ENCODE results near the gene METAP1D.

Gene METAP1D

DNA sequence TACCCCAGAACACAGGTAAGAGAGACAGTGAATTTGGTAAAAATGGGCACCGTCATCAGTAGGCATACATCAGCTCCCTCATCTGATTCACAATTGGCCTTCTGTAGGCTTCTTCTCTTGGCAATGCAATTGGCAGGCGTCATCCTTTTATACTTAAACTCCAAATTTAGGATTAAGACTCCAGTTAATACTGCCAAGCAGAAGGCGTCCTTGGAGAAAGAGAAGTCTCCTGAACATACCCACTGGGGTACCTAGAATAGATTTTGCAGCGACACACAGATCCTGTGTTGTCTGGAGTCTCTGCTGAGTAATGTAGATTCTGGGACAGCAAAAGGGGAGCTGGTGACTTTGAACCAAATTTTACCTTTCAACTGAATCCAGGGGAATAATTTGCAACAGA, 592 bp upstream of the METAP1D start:
- no peak for DNase-seq

DNA sequence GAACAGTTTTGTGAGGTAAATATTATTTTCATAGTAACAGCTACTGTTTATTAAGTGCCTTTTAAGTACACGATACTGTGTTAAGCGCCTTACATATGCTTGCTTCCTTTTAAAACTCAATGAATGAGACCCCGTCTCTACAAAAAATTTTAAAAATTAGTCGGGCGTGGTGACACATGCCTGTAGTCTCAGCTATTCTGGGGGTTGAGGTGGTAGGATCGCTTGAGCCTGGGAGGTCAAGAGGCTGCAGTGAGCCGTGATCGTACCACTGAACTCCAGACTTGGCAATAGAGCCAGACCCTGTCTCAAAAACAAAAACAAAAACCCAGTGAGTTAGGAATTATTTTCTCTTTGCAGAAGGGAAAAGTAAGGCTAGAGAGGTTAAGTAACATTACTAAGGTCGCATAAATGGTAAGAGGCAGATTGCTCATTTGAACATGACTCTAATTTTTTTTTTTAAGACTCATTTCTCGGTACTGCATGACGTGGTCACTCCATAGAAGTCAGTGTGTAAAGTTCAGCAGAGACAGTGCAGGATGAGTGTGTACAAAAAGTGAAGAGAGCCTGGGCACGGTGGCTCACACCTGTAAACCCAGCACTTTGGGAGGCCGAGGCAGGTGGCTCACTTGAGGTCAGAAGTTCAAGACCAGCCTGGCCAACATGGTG, 1.1 kb downstream of the METAP1D start:
- DNase-seq: no peak

DNA sequence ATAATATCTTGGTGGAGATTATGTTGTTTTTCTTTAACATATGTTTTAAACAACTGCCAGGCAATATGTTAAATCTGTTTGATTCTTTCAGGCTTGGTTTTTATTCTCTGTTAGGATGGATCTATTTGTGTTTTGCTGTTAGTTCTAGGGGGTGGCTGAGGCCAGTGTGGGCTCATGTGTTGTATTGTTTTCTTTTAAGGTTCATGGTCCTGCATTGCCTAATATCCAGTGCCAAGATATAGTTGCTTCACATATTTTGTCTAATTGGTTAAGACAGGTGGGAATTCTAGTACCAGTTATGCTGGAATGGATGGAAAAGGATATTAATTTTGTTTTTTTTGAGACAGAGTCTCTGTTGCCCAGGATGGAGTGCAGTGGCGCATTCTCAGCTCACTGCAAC, 7.6 kb downstream of the METAP1D start:
- DNase-seq: no peak

DNA sequence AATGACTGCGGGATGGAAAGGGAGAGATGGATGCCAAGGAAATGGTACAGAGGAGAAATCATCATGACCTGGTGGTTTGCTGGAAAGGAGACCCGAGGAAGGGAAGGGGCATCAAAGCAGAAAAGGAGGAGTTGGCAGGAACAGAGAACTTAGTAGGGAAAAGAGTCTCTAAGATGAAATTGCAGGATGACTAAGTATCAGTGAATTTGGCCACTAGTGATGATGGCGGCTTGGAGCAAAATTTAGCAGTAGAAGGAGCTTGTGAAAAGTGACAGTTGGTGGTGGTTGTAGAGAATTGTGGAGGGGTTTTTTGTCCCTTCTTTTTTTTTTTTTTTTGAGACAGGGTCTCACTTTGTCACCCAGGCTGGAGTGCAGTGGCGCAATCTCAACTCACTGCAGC, 10.1 kb downstream of the METAP1D start:
- no peak for DNase-seq

DNA sequence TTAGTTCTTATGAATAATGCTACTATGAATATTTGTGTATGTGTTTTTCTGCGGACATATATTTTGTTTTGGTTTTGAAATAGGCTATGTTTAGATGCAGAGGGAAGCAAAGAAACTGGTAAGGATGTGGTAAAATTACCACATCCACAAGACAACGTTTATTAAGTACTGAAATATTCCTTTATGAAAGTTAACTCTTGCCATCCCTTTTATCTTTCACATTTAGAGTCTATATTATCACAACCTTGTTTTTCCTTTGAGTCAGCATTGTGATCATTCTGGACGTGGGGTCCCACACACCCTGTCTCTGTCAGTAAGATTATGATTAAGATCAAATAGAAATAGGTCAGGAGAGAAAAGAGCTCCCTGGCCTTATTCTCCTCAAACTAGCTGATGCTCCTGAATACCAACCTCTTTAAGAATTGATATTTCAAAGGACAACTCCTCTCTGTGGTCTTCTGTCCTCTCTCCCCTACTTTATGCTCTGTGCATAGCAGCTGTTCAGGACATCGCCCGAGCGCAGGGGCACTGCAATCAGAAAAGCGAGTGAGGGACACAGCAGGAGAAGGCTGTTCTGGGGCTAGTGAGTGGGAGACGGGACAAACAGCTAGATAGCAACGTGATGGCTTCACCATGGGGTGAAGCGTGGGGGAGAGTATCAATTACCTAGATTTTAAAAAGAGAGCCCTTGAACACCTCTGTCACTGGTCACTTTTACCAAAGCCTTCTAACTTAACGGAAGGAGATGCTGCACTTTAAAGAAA, 12.2 kb downstream of the METAP1D start:
- DNase-seq: no peak

DNA sequence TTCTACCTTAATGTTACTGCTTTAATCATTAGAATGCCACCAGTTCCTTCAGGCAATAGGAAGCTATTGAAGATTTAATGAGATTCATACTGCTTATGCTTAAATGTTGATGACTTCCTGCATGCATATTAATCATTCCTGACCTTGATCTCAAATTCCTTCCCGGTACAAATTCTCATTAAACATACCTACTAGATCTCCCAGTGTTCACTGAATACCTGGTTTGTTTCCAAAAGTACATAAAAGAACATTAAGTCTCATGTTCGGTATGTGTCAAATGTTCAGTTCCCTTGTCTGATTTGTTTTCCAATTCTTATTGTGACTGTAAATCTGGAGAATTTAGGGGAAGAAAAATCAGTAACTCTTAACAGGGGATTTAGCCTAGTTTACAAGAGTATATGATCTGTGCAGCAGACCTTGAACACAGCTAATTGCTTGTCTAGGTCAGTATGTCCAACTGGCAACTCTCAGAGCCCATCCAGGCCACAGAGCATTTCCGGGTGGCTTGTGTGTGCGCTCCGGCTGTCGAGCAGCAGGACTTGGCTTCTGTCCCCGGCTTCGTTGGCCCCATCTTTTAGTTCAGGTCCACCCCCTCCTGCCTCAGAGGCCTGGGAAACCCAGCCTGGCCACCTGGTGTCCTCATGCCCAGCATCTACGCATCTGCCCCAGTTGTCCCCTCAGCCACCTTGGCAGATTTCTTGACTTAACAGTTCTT, 13.1 kb downstream of the METAP1D start:
- DNase-seq: no peak

DNA sequence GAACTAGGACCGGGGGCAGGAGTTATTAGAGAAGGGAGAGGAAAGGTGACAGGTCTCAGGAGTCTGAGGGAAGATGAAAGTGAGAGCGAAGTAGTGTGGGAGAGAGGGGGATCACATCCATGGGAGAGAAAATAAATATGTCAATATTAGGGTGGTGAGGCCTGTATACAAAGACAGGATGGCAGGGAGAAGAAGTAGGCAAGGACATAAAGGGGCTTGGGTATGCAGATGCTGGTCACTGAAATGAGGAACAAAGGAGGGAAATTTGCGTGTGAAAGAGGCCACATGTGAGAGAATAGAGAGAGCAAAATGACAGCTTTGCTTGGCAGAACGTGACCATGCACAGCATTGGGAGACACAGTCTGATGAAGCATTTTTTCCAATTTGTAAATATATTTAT, 13.6 kb downstream of the METAP1D start:
- DNase-seq: no peak

DNA sequence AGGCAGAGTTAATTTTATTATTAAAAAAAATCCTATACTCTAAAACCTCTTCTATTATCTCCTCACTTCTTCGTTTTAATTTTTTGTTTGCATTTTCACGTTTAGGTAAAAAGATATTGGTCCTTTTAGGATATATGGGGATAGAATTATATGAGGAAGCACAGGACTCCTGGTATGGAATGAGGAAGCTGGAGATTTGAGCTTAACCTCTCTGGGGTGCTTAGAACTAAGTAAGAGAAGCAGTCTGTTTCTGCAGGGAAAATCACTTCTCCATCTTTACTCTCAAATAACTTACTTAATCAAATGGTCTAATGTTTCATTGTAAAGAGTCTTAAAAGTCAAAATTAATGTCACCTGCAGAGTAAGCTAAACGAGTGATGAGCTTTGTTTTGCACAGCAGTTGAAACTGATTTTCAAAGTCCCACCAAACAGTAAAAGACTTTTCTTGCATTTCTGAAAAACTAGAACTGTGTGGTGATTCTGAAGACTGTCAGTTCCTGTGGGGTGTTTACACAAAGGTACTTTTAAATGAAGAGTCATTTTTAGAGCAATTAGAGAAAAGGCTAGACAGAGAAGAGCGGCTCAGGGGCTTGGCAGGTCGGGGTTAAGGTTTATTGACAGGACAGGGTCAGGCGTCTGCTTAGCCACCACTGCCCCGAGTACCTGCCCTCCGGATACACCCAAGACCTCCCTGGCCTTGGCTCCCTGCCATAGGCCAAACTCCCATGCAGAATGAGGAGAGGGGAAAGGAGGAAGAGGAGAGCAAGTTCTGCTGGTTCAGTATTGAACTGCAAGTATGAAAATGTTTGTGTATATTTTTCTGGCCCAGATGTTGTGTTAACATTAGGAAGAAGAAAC, 21.6 kb downstream of the METAP1D start:
- DNase-seq: no peak

DNA sequence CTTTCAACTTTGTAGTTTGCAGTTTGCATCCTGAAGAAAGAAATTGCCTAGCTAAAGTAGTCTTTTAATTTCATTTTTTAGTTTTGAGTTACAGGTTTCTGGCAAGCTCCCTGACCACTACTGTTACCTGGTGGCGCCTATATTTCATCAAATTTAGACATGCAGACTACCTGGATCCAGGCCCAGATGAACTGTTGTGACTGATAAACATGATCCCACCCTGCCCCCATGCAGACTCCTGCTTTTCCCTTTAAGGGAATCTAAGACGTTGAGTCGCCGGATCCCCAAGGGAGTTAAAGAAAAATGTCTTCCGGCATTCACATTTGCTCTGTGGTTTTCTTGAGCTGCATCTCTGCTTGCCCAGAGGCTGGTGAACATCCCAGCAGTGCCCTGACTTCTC, 22.2 kb downstream of the METAP1D start:
- no peak for DNase-seq

DNA sequence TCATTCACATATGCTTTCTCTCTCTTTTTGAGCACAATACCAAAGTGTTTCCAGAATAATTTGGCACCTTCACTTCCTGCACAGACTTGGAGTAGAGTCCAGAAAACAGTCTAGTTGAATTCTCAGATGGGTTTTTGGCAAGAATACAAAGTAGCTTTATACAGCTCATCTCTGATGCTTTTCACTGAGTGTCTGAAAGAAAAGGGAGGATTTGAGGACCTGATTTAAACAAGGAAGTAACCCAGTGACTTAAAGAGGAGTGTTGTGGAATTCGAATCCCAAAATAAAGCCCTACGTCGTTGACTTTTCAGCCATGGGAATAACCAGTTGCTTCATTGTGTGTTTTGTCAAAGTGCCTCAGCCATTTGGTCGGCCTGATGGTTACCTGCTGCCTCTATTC, 31.8 kb downstream of the METAP1D start:
- no peak for DNase-seq

DNA sequence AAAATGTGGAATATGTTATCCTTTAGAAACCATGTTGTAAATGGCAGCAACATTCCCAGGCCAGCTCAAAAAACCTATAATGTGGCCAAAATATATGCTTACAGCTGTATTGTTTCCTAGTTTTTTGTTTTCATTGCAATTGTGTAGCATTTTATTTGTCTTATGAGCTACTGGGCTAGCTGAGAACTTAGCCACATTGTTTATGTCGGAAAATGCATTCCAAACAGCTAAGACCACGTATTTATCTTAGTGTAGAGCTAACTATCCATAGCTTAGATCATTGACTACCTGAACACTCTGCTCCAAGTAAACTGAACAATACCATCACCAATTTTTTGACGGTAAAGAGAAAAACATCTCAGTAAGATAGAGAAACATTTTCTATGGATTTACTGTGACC, 38.4 kb downstream of the METAP1D start:
- no peak for DNase-seq

DNA sequence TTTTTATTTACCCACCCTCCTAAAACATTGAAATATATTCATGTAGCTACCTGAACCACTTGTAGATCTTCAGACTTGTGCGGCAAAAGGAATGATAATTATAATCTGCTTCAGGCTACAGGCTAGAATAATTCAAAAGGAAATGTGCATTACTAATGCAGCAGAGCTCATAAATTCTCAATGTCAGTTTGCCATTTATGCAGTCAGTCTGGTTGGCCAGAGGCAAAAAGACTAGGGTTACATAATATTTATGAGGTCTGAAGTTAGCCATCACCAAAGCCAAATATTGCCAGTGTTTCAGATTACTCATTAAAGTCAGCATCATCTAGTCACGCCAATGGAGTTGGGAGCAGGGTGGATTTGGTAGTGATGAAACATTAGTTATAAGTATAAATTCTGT, 38.9 kb downstream of the METAP1D start:
- DNase-seq: no peak

DNA sequence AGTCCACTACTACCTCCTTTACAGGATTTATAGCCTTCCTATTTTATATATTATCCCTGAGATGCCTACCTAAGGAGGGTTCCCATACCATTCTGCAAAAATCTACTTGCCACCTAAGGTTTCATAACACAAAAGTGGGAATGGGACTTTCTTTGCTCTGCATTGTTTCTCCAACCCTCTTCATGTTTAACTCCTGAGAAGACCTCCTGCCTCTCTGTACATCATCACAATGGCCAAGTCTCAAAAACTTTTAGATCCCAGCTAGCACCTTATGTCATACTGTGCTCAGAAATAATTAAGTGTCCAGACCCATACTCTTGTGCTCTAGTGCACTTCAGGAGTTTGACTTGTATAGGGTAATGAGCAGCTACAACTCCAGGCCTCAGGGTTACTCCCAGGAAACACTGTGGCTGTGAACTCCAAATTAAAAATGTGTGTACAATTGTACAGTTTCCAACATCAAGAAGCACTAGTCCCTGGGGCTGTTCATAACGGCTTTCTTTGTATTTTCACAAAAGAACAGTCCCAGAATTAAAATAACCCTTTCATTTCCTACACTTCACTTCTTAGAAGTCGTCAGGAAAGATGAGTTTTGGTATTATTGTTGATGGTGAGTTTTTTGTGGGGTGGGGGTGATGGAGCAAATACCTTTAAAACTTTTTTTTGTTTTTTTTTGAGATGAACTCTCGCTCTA, 39.4 kb downstream of the METAP1D start:
- no peak for DNase-seq

DNA sequence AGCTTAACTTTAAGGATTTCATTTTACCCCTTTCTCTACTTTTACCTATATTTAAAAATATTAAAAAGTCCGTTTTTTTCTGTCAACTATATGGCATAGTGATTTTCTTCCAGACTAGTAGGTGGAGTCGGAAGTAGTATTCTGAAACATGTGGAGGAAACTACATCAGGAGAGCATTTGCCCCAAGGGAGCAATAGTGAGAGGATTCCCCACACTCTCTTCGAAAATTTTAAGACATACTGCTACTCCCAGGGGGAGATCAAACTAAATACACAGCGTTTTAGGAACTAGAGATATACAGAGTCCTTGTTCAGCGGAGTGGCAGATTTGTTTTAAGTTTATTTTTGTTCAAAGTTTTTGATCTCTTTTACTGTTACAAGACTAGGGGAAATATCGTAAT, 40.6 kb downstream of the METAP1D start:
- no peak for DNase-seq

DNA sequence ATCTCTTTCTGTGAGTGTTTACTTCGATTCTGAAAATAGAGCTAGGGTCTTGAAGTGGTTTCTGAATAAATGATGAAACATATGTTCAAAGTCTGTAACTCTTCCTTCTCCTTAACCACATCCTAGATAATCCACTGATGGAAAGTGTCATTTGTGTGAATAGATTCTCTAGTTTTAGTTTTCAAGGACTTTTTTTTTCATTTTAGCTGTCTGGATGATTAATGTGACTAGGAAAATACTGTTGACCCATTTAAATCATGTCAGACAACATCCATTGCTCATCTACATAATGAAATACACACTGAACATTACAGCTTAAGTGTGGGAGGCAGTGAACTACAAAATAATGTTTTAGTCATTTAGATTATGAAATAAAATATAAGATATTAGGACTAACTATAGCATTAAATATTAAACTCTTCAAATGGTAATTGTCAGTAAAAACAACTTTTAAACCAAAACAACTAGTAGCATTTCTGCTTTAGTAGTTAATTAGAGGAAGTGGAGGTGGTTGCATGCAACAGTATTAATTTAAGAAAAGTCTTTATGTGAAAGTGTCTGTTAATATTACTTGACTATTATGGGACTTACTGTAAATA, 46.4 kb downstream of the METAP1D start:
- DNase-seq: no peak

DNA sequence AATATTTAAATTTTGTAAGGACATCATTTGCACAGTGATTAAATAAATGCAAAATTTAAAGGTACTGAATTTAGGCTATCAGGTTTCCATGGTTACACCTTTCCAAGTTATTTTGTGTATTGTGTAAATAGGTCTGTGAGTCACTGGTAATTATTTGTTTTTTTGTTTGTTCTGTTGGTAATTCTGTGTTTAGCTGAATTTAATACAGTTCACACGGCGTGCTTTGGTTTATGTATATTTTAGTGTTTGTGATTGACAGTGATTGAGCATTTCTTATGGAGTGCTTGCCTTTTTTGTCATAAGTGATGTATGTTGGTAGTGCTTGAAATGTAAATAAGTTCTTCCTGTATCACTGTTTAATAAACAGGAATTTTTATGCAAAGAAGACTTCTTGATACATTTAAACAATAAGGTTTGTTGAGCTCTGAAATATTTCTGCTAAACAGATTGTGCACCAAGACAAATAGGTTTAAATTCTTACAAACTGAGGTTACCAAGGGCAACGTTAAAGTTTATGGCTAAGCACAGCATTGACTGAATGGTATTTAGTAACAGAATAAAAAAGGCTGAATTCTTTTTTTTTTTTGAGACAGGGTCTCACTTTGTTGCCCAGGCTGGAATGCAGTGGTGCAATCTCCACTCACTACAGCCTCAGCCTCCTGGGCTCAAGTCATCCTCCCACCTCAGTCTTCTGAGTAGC, 47.3 kb downstream of the METAP1D start:
- DNase-seq: no peak

DNA sequence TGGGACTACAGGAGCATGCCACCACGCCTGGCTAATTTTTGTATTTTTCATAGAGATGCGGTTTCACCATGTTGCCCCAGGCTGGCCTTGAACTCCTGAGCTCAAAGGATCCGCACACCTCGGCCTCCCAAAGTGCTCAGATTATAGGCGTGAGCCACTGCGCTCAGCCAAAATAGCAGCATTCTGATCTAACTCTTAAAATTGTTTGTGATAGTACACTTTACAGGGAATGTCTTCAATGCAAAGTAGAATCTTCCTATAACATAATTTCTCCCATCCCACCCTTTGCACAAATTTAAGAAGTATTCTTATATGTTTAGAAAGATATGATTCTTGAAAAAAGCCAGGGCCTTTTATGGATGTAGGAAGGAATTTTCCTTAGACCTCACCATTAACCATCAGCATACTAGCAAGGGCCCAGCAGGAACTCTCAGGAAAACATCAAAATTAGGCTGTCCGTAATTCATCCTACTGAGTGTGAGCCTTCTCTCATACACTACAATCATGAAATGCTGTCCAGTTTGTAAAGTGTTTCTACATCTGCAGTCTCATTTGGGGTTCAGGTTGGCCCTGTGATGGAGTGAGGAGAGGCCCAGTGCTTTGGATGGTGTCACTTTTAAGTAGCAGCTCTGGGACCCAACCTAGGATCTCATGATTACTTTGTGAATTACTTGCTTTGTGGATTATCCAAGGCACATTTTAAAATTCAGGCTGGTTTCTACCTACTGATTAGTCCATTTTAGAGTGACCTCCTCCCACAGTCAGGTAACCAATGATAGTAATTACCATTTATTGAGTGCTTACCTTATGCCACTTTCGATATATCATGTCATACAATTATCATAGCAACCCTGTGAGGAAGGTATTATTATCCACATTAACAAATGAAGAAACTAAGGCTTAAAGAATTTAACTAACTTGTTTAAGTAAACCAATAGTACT, 48.1 kb downstream of the METAP1D start:
- DNase-seq: no peak

DNA sequence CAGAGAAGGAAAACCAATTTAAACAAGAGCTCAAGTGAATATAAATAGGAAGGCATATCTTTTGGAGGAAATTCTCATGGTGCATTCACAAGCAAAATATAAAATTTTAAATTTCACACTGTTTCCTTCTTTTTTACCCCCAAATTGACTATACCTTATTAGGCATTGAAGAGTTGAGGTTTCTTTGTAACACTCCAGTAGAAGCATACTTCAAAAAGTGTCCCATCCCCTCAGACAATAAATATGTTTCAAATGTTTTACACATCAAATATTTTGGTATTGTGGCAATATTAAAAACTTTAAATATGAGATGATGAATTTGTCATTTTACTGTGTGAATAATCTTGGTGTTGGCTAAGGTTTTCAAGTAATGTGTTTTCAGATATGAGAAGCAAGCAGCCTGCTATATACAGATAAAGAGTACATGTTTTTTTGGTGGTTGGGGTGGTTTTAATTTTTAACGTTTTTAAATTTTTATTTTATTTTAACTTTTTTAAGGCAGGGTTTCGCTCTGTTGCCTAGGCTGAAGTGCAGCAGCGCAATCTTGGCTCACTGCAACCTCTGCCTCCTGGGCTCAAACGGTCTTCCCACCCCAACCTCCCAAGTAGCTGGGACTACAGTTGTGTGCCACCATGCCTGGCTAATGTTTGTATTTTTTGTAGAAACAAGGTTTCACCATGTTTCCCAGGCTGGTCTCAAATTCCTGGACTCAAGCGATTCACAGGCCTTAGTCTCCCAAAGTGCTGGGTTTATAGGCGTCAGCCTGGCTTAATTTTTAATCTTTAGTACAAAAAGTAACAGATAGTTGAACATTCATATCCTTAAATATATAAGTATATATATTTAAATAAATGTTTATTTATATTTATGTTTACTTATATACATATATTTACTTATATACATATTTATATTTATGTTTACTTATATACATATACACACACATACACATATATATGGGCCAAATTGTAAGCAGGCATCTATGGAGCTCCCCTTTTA, 49.1 kb downstream of the METAP1D start:
- DNase-seq: no peak

DNA sequence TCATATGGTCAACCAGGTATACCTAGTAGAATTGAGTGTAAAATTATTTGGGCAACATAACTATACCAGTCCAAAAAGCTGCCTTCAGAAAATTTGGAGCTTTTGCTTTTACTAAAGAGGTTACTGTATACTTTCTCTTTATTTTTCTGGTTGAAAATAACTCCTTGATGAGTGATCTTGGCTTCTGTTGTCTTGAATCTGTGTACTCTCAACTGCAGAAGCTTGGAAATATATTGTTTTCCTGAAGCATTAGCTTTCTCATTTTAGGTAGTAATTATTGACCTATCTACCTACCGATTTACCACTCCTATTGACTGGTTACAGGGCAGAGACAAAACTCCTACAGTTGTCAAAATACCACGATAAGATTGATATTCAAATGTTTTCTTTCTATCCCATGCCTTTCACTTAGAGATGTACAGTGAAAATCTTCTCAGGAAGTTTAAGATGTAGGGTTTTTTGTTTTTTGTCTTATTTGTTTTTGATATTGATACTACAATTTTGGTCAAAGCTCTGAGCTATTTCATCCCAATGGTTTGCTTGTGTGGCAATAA, 49.9 kb downstream of the METAP1D start:
- DNase-seq: no peak

Measured in NCI-H510A treated with DMSO at 0.1 percent for 48 hours (cell line).